Chondrocyte (in vitro differentiated cells): ENCODE data around the gene KCNMB1. TPM values are rescaled to one million over a fixed set of nuclear protein-coding genes. Genes with fewer than 3 reads are reported as not detected.

Experiments
- DNase-seq: peaks from one replicate; pipeline ENCODE4 v3.0.0; 2021; ENCODE audit warnings: mixed read lengths, low spot score
- H3K27ac Mint-ChIP-seq: one replicate; pipeline ENCODE4 v1.8.0; 2021; ENCODE audit warnings: mild to moderate bottlenecking, moderate library complexity, mixed read lengths; ENCODE audit not compliant: unreplicated experiment
- H3K27me3 Mint-ChIP-seq: 2 replicates; pipeline ENCODE4 v1.8.0; 2021; ENCODE audit warnings: low read depth, mixed read lengths
- H3K36me3 Mint-ChIP-seq: 2 replicates; pipeline ENCODE4 v1.8.0; 2021; ENCODE audit warnings: low read depth, mixed read lengths
- H3K4me1 Mint-ChIP-seq: 2 replicates; pipeline ENCODE4 v1.8.0; 2021; ENCODE audit warnings: low read depth, mild to moderate bottlenecking, mixed read lengths
- H3K4me3 Mint-ChIP-seq: one replicate; pipeline ENCODE4 v1.8.0; 2021; ENCODE audit warnings: mild to moderate bottlenecking, moderate library complexity, mixed read lengths; ENCODE audit not compliant: unreplicated experiment
- H3K9me3 Mint-ChIP-seq: 2 replicates; pipeline ENCODE4 v1.8.0; 2021; ENCODE audit warnings: low read depth, mixed read lengths
- CTCF ChIP-seq: fragments of 200-600 bp; sonication (generic); IDR thresholded peaks from 2 replicates; pipeline ENCODE4 v1.5.0; 2021; ENCODE audit warnings: antibody characterized with exemption, mild to moderate bottlenecking, moderate library complexity
- total RNA-seq: library from RNA; stranded (reverse); gene quantifications from 3 replicates; pipeline ENCODE4 v1.2.1, GENCODE V29; 2021

Gene KCNMB1
- total RNA-seq, 1 donor from 2014 or later = 23.2 TPM

- H3K36me3 Mint-ChIP-seq = no peaks in the 10 kb centered on the region
- peaks cover 9% of the 10 kb centered on the region for H3K27me3 Mint-ChIP-seq
- H3K27ac Mint-ChIP-seq = no peak overlapping the region
- H3K4me3 Mint-ChIP-seq = no peak overlapping the region
- peaks cover 22% of the 10 kb centered on the region for H3K4me1 Mint-ChIP-seq
- H3K9me3 Mint-ChIP-seq = no peaks in the 10 kb centered on the region
- DNase-seq = no peak
- no peak for TF ChIP-seq CTCF
Observed at GRCh38 chr5:170336065-170336464, 53.1 kb downstream of the KCNMB1 start.

- Mint-ChIP-seq H3K36me3 (no peaks in the 10 kb centered on the region), H3K27me3 (peaks cover 9% of the 10 kb centered on the region), H3K4me3 (no peak overlapping the region), H3K9me3 (no peaks in the 10 kb centered on the region), H3K27ac (no peak overlapping the region), H3K4me1 (peaks cover 29% of the 10 kb centered on the region)
- DNase-seq = no peak
- no peak for TF ChIP-seq CTCF
Observed at GRCh38 chr5:170334626-170335025, 54.5 kb downstream of the KCNMB1 start.

- Mint-ChIP-seq H3K27ac (no peak overlapping the region), H3K4me3 (no peak overlapping the region), H3K36me3 (no peaks in the 10 kb centered on the region), H3K4me1 (peaks cover 29% of the 10 kb centered on the region), H3K9me3 (no peaks in the 10 kb centered on the region), H3K27me3 (peaks cover 9% of the 10 kb centered on the region)
- no peak for DNase-seq
- TF ChIP-seq CTCF = no peak
Observed at GRCh38 chr5:170333161-170333910, 55.8 kb downstream of the KCNMB1 start.

- Mint-ChIP-seq H3K36me3 (no peaks in the 10 kb centered on the region), H3K4me3 (no peak overlapping the region), H3K27me3 (peaks cover 9% of the 10 kb centered on the region), H3K4me1 (peaks cover 29% of the 10 kb centered on the region), H3K9me3 (no peaks in the 10 kb centered on the region), H3K27ac (no peak overlapping the region)
- TF ChIP-seq CTCF = no peak
- DNase-seq = no peak
Observed at GRCh38 chr5:170332058-170332457, 57.1 kb downstream of the KCNMB1 start.

- H3K27ac Mint-ChIP-seq = no peak overlapping the region
- TF ChIP-seq CTCF = no peak
- no peak for DNase-seq
- no peaks in the 10 kb centered on the region for H3K36me3 Mint-ChIP-seq
- peaks cover 5% of the 10 kb centered on the region for H3K27me3 Mint-ChIP-seq
- H3K9me3 Mint-ChIP-seq = no peaks in the 10 kb centered on the region
- H3K4me3 Mint-ChIP-seq = no peak overlapping the region
- peaks cover 29% of the 10 kb centered on the region for H3K4me1 Mint-ChIP-seq
Observed at GRCh38 chr5:170330568-170331054, 58.6 kb downstream of the KCNMB1 start.
